Measurements from ENCODE around the gene SLC51B. TPM values are rescaled to one million over a fixed set of nuclear protein-coding genes. Genes with fewer than 3 reads are reported as not detected.
"Not testable (repeated sequence)": the region's sequence is repeated elsewhere in the genome, so short reads cannot be mapped to it uniquely, and the experiment has no call there.

The SLC51B gene
- total and polyA plus RNA-seq, 2 donors = 0.44 TPM; not detected in 1

GRCh38 chr15:65062726-65063125 lies 17.5 kb downstream of the SLC51B start:
- WGBS = 77% methylated on average over 5 of the region's 5 CpGs
- no peaks in the 10 kb centered on the region for H3K4me1 ChIP-seq (ENCODE audit: insufficient read depth)
- H3K36me3 ChIP-seq (ENCODE audit: insufficient read depth) = peaks cover 1% of the 10 kb centered on the region
- DNase-seq (ENCODE audit: extremely low spot score) = no peak
- no peak overlapping the region for H3K4me3 ChIP-seq (ENCODE audit: low read depth, low read length)
- H3K27ac ChIP-seq (ENCODE audit: low read depth) = no peak overlapping the region

GRCh38 chr15:65066001-65066634 lies 20.9 kb downstream of the SLC51B start:
- DNase-seq (ENCODE audit: extremely low spot score) = no peak
- Histone ChIP-seq H3K4me1 (ENCODE audit: insufficient read depth) (no peaks in the 10 kb centered on the region), H3K36me3 (ENCODE audit: insufficient read depth) (no peaks in the 10 kb centered on the region), H3K27ac (ENCODE audit: low read depth) (no peak overlapping the region), H3K4me3 (ENCODE audit: low read depth, low read length) (peak overlapping the region; percentile 63)
- 52% methylated on average over 3 of the region's 3 CpGs for WGBS

GRCh38 chr15:65066635-65067316 lies 21.6 kb downstream of the SLC51B start:
- H3K27ac ChIP-seq (ENCODE audit: low read depth) = peak overlapping the region; percentile 83
- WGBS = 18% methylated on average over 9 of the region's 9 CpGs
- H3K36me3 ChIP-seq (ENCODE audit: insufficient read depth) = no peaks in the 10 kb centered on the region
- no peak for DNase-seq (ENCODE audit: extremely low spot score)
- H3K4me3 ChIP-seq (ENCODE audit: low read depth, low read length) = peak overlapping the region; percentile 63
- no peaks in the 10 kb centered on the region for H3K4me1 ChIP-seq (ENCODE audit: insufficient read depth)

GRCh38 chr15:65067317-65067644 lies 22.1 kb downstream of the SLC51B start:
- H3K4me3 ChIP-seq (ENCODE audit: low read depth, low read length) = peak overlapping the region; percentile 63
- DNase-seq (ENCODE audit: extremely low spot score) = no peak
- H3K36me3 ChIP-seq (ENCODE audit: insufficient read depth) = no peaks in the 10 kb centered on the region
- peak overlapping the region; percentile 83 for H3K27ac ChIP-seq (ENCODE audit: low read depth)
- H3K4me1 ChIP-seq (ENCODE audit: insufficient read depth) = no peaks in the 10 kb centered on the region
- 7% methylated on average over 8 of the region's 8 CpGs for WGBS

- no peak for DNase-seq (ENCODE audit: extremely low spot score)
- Histone ChIP-seq H3K4me3 (ENCODE audit: low read depth, low read length) (peak within 1 kb of the TSS; percentile 63), H3K4me1 (ENCODE audit: insufficient read depth) (no peaks in the 10 kb centered on the region), H3K36me3 (ENCODE audit: insufficient read depth) (no peaks in the 10 kb centered on the region), H3K27ac (ENCODE audit: low read depth) (peak within 1 kb of the TSS; percentile 83)
- WGBS = 2% methylated on average over 66 of the region's 66 CpGs
Measured at GRCh38 chr15:65067645-65068402, 22.6 kb downstream of the SLC51B start, which contains the start of gene RASL12. TSS of gene RASL12 (minus strand) at chr15:65067991. CDS start at chr15:65067835, 156 bp downstream.

DNA sequence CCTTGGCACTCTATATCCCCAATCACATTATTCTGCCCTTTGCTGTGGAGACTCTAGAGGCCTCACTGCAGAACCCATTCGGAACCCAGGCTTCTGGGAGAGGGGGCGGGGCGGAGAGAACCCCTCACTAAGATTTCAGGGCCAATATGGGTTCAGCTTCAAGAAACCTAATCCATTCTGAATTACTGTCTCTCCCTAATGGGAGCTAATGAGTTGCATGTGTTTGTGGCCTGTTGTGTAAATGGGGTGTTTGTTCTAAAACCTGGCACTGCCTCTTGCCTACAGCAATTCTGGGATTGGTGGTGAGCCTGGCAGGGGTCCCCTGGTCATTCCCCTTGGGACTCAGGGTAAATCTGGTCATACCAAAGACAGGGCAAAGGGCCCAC lies 23.2 kb downstream of the SLC51B start:
- DNase-seq (ENCODE audit: extremely low spot score) = no peak
- no peaks in the 10 kb centered on the region for H3K36me3 ChIP-seq (ENCODE audit: insufficient read depth)
- no peaks in the 10 kb centered on the region for H3K4me1 ChIP-seq (ENCODE audit: insufficient read depth)
- 73% methylated on average over 3 of the region's 3 CpGs for WGBS
- H3K4me3 ChIP-seq (ENCODE audit: low read depth, low read length) = no peak overlapping the region
- H3K27ac ChIP-seq (ENCODE audit: low read depth) = peak overlapping the region; percentile 83

GRCh38 chr15:65069179-65069578 lies 24.0 kb downstream of the SLC51B start:
- Histone ChIP-seq H3K36me3 (ENCODE audit: insufficient read depth) (no peaks in the 10 kb centered on the region), H3K27ac (ENCODE audit: low read depth) (peak overlapping the region; percentile 79), H3K4me1 (ENCODE audit: insufficient read depth) (no peaks in the 10 kb centered on the region), H3K4me3 (ENCODE audit: low read depth, low read length) (no peak overlapping the region)
- no peak for DNase-seq (ENCODE audit: extremely low spot score)
- WGBS = 30% methylated on average over 1 of the region's 1 CpG

- Histone ChIP-seq H3K4me3 (ENCODE audit: low read depth, low read length) (no peak overlapping the region), H3K4me1 (ENCODE audit: insufficient read depth) (no peaks in the 10 kb centered on the region), H3K36me3 (ENCODE audit: insufficient read depth) (no peaks in the 10 kb centered on the region), H3K27ac (ENCODE audit: low read depth) (peak overlapping the region; percentile 79)
- DNase-seq (ENCODE audit: extremely low spot score) = no peak
- WGBS = 64% methylated on average over 5 of the region's 5 CpGs
Measured at GRCh38 chr15:65069779-65070546, 24.8 kb downstream of the SLC51B start.

- H3K27ac ChIP-seq (ENCODE audit: low read depth) = peak overlapping the region; percentile 71
- 27% methylated on average over 5 of the region's 5 CpGs for WGBS
- H3K4me1 ChIP-seq (ENCODE audit: insufficient read depth) = no peaks in the 10 kb centered on the region
- no peak overlapping the region for H3K4me3 ChIP-seq (ENCODE audit: low read depth, low read length)
- DNase-seq (ENCODE audit: extremely low spot score) = no peak
- no peaks in the 10 kb centered on the region for H3K36me3 ChIP-seq (ENCODE audit: insufficient read depth)
Measured at GRCh38 chr15:65071381-65071811, 26.2 kb downstream of the SLC51B start.

DNA sequence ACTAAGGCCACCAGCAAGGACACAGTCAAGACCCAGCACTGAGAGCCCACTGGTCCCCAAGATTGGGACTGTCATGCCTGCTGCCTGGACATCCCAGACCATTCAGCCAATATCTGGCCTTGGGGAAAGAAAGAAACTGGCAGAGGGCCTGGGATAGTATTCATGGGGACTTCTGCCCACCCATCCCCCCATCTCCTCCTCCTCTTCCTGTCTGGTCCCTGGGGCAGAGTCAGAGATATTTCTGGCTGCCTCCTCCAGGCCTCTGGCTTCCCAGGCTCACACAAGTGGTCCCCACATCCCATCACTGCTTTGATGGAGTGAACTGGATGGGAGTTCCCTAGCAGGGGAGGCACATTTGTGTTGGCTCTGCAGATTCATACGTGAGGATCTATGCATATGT lies 26.8 kb downstream of the SLC51B start:
- DNase-seq (ENCODE audit: extremely low spot score) = no peak
- 50% methylated on average over 1 of the region's 1 CpG for WGBS
- no peak overlapping the region for H3K27ac ChIP-seq (ENCODE audit: low read depth)
- H3K4me1 ChIP-seq (ENCODE audit: insufficient read depth) = no peaks in the 10 kb centered on the region
- H3K36me3 ChIP-seq (ENCODE audit: insufficient read depth) = no peaks in the 10 kb centered on the region
- H3K4me3 ChIP-seq (ENCODE audit: low read depth, low read length) = no peak overlapping the region

DNA sequence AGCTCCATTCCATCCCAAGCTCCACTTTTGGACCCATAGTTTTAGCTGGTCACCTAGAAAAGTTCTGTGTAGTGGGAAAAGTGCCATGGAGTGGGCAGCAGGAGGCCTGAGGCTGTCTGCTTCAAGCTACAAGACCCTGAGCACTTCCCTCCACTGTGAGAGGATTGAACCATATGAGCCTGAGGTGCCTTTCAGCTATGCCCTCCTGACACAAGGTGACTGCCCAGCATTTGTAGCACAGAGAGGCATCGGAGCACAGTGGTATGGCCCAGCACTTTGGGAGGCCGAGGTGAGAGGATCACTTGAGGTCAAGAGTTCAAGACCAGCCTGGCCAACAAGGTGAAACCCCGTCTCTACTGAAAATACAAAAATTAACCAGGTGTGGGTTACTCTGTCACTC lies 27.4 kb downstream of the SLC51B start:
- no peaks in the 10 kb centered on the region for H3K4me1 ChIP-seq (ENCODE audit: insufficient read depth)
- H3K4me3 ChIP-seq (ENCODE audit: low read depth, low read length) = no peak overlapping the region
- WGBS = 93% methylated on average over 3 of the region's 3 CpGs
- no peak overlapping the region for H3K27ac ChIP-seq (ENCODE audit: low read depth)
- no peaks in the 10 kb centered on the region for H3K36me3 ChIP-seq (ENCODE audit: insufficient read depth)
- no peak for DNase-seq (ENCODE audit: extremely low spot score)

DNA sequence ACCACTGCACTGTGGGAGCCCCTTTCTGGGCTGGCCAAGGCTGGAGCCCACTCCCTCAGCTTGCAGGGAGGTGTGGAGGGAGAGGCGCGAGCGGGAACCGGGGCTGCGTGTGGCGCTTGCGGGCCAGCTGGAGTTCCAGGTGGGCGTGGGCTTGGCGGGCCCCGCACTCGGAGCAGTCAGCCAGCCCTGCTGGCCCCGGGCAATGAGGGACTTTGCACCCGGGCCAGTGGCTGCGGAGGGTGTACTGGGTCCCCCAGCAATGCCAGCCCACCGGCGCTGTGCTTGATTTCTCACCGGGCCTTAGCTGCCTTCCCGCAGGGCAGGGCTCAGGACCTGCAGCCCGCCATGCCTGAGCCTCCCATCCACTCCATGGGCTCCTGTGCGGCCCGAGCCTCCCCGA lies 29.8 kb downstream of the SLC51B start:
- not testable (repeated sequence) for H3K36me3 ChIP-seq (ENCODE audit: insufficient read depth); DNase-seq (ENCODE audit: extremely low spot score); H3K4me3 ChIP-seq (ENCODE audit: low read depth, low read length); H3K27ac ChIP-seq (ENCODE audit: low read depth); H3K4me1 ChIP-seq (ENCODE audit: insufficient read depth)
- WGBS = 98% methylated on average over 19 of the region's 22 CpGs

GRCh38 chr15:65075607-65076395 lies 30.6 kb downstream of the SLC51B start:
- H3K4me1 ChIP-seq (ENCODE audit: insufficient read depth); H3K4me3 ChIP-seq (ENCODE audit: low read depth, low read length); DNase-seq (ENCODE audit: extremely low spot score); H3K36me3 ChIP-seq (ENCODE audit: insufficient read depth); H3K27ac ChIP-seq (ENCODE audit: low read depth): not testable (repeated sequence)
- WGBS = 52% methylated on average over 12 of the region's 12 CpGs
